C1 segment of cervical spinal cord (tissue), 14 donors: ENCODE data around the gene CLSTN1.
"Not testable (repeated sequence)": the region's sequence is repeated elsewhere in the genome, so short reads cannot be mapped to it uniquely, and the experiment has no call there.

Source experiments
- DNase-seq, 14 donors: peaks; one replicate each; lab custom pipeline; 2025; lab: John Stamatoyannopoulos, UW

The CLSTN1 gene

DNA sequence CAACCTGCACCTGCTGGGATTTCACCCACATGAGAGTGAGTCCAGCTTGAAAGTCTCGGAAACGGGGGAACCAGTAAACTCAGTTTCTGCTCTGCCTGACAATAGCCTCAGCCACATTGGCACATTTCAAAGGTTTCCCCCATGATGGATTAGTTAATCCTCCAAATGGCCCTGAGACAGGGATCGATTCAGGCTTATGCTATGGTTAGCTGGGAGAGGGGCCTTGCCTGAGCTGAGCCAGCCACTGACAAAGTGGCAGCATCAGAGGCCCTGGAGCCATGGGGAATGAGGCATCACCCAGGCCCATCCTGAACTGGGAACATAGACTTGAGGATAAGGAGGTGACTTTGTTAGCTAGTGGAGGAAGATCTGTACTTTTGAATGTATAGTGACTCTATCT is 2.9 kb upstream of the CLSTN1 start:
- no peak for DNase-seq

DNA sequence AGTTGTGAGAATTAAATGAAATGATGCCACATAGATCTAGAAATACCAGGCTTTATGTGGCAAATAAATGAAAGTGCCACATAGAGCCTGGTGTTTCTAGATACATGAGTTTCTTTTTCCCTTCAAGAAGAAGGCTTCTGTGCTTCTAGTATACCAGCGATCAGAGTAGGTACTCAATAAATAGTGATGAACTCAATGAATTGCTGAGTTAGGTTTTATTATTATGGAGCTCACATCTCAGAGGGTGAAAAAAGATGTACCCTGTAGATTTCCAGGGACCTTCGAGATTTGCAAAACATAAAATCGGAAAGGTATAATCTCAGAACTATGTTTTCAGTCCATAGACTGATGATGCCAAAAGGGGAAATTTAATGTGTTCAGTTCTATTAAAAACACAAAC is 2.3 kb upstream of the CLSTN1 start:
- peak in 1 of 14 donors; percentile 55 for DNase-seq

DNA sequence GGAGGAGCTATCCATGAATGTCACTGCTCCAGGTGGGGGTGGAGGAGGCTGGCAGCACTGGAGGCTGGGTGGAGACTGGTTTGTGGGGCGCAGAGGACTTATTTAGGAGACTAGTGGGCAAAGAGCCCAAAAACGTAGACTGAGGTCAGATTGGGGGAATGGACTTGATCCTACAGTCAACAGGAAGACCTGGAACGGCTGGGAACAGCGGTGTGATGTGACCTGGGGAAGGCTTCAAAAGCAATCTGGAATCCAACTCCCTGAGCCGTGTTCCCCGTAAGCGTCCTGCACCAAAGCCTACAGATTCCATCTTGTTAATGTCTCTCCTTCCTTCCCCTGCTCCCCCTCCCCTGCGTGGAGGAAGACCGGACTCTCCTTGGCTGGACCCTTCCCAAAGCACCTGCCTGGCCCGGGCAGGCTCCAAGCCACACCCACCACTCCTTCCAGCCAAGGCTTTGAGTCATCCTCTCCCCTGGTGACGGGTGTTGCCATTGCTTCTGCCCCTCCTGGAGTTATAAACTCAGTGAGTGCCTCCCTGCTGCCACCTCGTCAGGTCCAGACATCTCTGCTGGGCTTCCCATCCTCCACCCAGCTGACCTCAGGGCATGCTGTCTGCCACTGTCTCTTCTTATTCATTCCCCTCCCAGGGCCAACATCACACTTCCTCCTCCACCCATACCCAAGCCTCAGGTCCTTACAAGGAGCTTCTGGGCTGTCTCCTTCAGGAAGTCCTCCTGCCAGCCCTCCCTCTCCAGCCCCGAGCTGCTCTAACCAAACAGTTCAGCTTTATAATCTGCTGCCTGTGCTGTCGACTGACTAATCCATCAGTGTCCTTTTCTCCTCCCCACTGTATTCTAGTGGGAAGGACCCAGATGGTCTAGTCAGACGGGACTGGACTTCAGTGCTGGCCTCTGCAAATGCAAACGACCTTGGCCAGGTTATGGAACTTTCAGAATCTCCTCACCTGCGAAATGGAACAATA is 1.6 kb upstream of the CLSTN1 start:
- peak in 9 of 14 donors; percentile 11 to 73 (median 45) for DNase-seq

- DNase-seq = peak in 1 of 14 donors; percentile 57
These were observed 931 bp upstream of the CLSTN1 start for GRCh38 chr1:9824702-9825089.

- no peak for DNase-seq
These were observed 147 bp downstream of the CLSTN1 start for GRCh38 chr1:9823693-9823942.

- DNase-seq = peak in 4 of 14 donors; percentile 30 to 58 (median 46)
These were observed 670 bp downstream of the CLSTN1 start for GRCh38 chr1:9822897-9823692.

- no peak for DNase-seq
These were observed 1.3 kb downstream of the CLSTN1 start for GRCh38 chr1:9822490-9822889.

GRCh38 chr1:9821710-9822109 is 2.1 kb downstream of the CLSTN1 start:
- no peak for DNase-seq

GRCh38 chr1:9820521-9820920 is 3.2 kb downstream of the CLSTN1 start:
- DNase-seq = no peak

GRCh38 chr1:9817734-9818133 is 6.0 kb downstream of the CLSTN1 start:
- no peak for DNase-seq

GRCh38 chr1:9816199-9816598 is 7.6 kb downstream of the CLSTN1 start:
- DNase-seq = no peak

DNA sequence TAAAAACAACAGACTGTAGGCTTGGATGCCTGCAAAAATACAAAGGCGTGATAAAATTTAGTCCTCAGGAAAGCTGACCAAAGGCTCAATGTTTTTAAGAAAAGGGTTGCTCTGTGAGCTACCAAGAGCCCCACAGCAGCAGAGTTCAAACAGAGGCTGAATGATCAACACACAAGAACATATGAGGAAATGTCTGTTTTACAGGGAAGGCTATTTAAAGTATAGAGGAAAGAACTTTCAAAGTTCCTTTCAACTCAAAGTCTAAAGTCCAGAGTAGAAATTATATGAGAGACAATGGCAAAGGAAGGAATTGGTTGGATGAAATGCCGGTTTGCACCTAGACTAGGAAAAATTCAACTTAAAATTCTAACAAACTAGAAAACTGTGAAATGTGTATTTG is 8.6 kb downstream of the CLSTN1 start:
- no peak for DNase-seq

GRCh38 chr1:9814619-9815018 is 9.1 kb downstream of the CLSTN1 start:
- no peak for DNase-seq

DNA sequence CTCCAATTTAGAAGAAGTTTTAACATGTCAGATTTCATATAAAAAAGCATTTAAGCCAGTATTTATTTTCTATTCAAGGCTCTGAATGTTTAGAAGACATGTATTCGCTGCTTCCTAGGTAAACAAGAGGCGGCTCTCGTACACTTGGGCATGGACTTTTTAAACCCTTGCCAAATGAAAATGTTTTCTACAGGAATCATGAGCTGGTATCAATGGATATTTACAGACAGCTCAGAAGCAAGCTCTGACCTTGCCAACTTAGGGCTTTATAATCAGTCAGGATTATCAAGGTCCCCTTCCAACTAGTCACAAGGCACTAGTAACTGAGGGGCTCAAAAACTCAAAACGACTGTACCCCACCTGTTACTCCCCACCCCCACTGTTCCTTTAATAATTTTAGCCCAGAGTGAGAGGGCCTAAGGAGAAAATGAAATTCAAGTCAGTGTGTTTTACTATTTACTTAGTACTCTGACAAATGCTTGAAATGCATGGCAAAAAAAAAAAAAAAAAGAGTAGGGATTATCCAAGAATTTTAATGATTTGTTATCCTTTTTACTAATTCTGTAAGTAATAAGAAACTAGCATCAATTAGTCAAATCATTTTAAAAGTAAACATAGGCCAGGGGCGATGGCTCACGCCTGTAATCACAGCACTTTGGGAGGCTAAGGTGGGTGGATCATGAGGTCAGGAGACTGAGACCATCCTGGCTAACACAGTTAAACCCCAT is 12.4 kb downstream of the CLSTN1 start:
- no peak for DNase-seq

DNA sequence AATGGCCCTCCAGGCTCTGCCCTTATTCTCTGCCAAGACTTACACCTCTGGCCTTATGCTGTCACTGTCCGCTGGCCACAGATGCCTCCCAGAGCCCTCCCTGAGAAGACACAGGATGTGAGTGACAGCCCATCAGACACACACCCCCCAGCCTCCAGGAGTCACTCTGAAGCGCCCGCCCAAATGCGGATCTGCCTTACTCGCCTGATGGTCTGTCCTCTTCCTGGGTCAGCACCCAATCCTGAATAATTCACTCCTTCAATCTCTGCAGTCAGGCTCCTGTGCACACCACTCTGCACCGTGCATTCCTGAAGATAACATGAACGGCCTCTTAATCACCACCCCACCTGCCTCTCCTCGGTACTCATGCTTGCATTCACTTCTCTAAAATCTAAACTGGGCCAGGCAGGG is 14.7 kb downstream of the CLSTN1 start:
- no peak for DNase-seq

- no peak for DNase-seq
These were observed 15.3 kb downstream of the CLSTN1 start for GRCh38 chr1:9808459-9808858.

DNA sequence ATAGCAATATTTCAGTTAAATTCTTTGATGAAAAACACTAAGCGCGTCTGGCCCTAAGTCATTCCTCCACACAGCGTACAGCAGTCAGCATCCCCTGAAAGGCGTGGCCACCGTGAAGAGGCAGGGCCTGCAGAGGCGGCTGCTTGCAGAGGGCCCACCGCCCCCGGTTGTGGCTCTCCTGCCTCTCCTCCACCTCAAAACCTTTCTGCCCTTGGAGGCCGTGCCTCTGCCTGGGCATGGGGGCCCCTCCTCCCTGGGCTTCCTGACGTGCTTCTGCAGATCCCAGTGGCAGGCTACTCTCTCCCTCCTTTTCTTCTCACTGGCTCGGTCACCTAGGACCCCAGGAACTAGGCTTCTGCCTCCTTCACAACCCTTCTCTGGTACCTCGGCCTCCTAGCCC is 16.2 kb downstream of the CLSTN1 start:
- DNase-seq = no peak

DNA sequence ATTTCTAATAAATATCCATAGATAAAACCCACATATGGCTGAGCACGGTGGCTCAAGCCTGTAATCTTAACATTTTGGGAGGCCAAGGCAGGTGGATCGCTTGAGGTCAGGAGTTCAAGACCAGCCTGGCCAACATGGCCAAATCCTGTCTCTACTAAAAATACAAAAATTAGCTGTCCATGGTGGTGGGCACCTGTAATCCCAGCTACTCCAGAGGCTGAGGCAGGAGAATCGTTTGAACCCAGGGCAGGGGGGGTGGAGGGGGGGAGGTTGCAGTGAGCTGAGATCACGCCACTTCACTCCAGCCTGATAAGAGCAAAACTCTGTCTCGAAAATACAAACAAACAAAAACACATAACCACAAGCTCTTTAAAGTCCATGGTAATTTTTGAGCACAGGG is 17.8 kb downstream of the CLSTN1 start:
- DNase-seq = not testable (repeated sequence)

DNA sequence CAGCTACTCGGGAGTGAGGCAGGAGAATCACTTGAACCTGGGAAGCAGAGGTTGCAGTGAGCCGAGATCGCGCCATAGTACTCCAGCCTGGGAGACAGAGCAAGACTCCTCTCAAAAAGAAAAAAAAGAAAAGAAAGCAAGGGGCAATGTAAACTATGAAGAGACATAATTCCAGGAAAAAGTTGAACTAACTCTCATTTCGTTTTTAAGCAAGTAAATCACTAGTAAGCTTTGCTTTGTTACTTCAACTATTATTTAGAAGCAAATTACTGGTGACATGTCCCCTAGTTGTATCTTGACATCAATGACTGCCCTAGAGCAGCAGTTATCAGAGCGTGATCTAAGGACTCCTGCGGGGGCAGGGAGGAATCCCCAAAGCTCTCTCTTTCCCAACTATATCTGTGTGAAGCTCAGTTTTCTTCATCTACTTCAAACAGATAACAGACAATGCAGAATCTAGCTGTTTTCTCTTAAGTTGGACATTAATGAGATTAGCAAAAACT is 18.7 kb downstream of the CLSTN1 start:
- peak in 1 of 14 donors; percentile 15 for DNase-seq

DNA sequence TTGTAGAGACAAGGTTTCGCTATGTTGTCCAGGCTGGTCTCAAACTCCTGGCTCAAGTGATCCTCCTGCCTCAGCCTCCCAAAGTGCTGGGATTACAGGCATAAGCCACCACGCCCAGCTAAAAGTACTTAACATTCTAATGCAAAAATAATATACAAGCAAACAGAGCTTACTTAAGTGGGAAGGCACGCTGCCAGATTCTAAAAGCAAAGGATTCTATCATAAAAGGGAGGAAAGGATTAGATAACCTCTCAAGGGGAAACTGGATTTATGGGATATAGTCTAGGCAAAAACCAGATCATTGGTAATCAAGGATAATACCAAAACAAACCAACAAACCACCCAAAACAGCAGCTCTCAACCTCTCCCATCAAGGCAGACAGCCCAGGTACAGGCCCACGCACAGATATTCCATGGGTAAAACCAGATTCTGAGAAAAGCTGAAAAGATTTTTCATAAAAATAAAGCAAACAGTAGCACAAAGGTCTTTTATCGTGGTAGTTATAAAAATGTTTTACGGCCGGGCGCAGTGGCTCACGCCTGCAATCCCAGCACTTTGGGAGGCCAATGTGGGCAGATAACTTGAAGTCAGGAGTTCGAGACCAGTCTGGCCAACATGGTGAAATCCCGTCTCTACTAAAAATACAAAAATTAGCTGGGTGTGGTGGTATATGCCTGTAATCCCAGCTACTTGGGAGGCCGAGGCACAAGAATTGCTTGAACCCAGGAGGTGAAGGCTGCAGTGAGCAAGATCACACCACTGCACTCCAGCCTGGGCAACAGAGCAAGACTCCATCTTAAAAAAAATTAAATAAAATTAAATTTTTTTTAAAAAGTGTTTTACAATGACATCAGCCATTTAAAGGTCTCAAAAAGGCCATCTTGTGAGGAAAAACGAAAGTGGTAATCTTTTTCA is 20.5 kb downstream of the CLSTN1 start:
- not testable (repeated sequence) for DNase-seq

DNA sequence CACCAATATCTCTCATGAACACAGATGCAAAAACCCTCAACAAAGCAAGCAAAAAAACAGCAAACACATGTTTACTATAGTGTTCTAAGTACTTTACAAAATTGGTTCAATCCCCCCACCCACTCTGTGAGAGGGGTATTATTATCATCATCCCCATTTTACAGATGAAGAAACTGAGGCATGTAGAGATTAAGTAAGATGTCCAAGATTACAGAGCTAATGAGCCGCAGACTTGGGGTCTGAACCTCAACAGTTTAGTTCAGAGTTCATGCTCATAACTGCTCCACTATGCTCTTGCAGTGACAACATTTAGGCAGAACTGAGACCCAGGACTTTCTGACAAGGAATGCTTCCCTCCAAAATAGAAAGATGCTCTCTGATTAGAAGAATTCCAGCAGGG is 21.9 kb downstream of the CLSTN1 start:
- no peak for DNase-seq
